HepG2 (cell line): ENCODE measurements around the gene TTYH1. TPM values are rescaled to one million over a fixed set of nuclear protein-coding genes. Genes with fewer than 3 reads are reported as not detected.

Experiments
- ATAC-seq: fragments of 200-7000 bp; cut with Tn5 transposase; 3 replicates; pipeline ENCODE4 v1.9.1; 2020; ENCODE audit warnings: mild to moderate bottlenecking, moderate library complexity
- BruUV-seq: library from RNA; stranded (reverse); fragments of 400-500 nt; replicated peaks from 2 replicates; lab custom pipeline; 2021; lab: Mats Ljungman, UMichigan
- CTCF ChIA-PET: fragments of 300-600 bp; formaldehyde crosslinking; extraction: SDS; loops from one replicate; lab custom pipeline; 2021; ENCODE audit warnings: low total read pairs, inconsistent platforms, low intra/inter-chr PET ratio; lab: Yijun Ruan, JAX
- POLR2A ChIA-PET: fragments of 350-600 bp; sonication (Branson Sonifier 250); formaldehyde crosslinking; loops from one replicate; lab custom pipeline; 2020; ENCODE audit warnings: antibody characterized with exemption, inconsistent platforms; lab: Yijun Ruan, JAX
- DNase-seq: peaks from one replicate; pipeline ENCODE4 v3.0.0-alpha.2; 2015; ENCODE audit warnings: low spot score
- FAIRE-seq: peaks from 3 replicates; lab custom pipeline; 2011; peaks lifted over from hg19 to GRCh38; lab: Jason Lieb, UNC
- H2AFZ ChIP-seq: one replicate; pipeline ENCODE4 v1.6.1; 2011; ENCODE audit warnings: low read length, inconsistent platforms
- H3K27ac ChIP-seq: fragments of 300-600 bp; 3 replicates; pipeline ENCODE4 v1.8.0; 2011; ENCODE audit warnings: mixed run types, mild to moderate bottlenecking, mixed read lengths, low read length, inconsistent platforms; ENCODE audit not compliant: insufficient read depth; ENCODE audit errors: extremely low read length
- H3K27me3 ChIP-seq, 2 experiments: fragments of 200-600 bp in 1 of 2; 2 replicates in 1 of 2; 3 replicates in 1 of 2; pipeline versions ENCODE4 v1.6.0 to v1.8.0; 2011; ENCODE audit warnings: low read length in 2 of 2, mild to moderate bottlenecking in 2 of 2, moderate library complexity in 2 of 2, inconsistent platforms in 1 of 2; ENCODE audit not compliant: insufficient read depth in 2 of 2, control insufficient read depth in 1 of 2
- H3K36me3 ChIP-seq, 2 experiments: fragments of 200-600 bp in 1 of 2; replicated peaks in 1 of 2; 2 replicates in 1 of 2; 3 replicates in 1 of 2; pipeline versions ENCODE4 v1.5.1 to v1.8.0; 2011; ENCODE audit warnings: low read length in 2 of 2, inconsistent platforms in 1 of 2; ENCODE audit not compliant: insufficient read depth in 2 of 2, control insufficient read depth in 1 of 2
- H3K4me1 ChIP-seq: 2 replicates; pipeline ENCODE4 v1.5.1; 2012; ENCODE audit warnings: low read length, inconsistent platforms; ENCODE audit not compliant: insufficient read depth
- H3K4me2 ChIP-seq: 2 replicates; pipeline ENCODE4 v1.6.0; 2011; ENCODE audit warnings: low read depth, low read length, inconsistent platforms
- H3K4me3 ChIP-seq, 3 experiments: fragments of 200-600 bp in 1 of 3; sonication (generic), shearing (Covaris generic) in 1 of 3; replicated peaks in 1 of 3; 2 replicates each; pipeline ENCODE4 v1.5.1; 2011 to 2016; ENCODE audit warnings: low read length in 3 of 3, inconsistent platforms in 2 of 3, low read depth in 2 of 3, mild to moderate bottlenecking in 2 of 3, control low read depth in 1 of 3, mixed read lengths in 1 of 3; ENCODE audit not compliant: insufficient read depth in 1 of 3
- H3K79me2 ChIP-seq: one replicate; pipeline ENCODE4 v1.6.1; 2011; ENCODE audit warnings: low read length, inconsistent platforms; ENCODE audit not compliant: insufficient read depth
- H3K9ac ChIP-seq: 2 replicates; pipeline ENCODE4 v1.6.0; 2011; ENCODE audit warnings: mild to moderate bottlenecking, low read depth, low read length, inconsistent platforms; ENCODE audit not compliant: insufficient read depth
- H3K9me3 ChIP-seq: 2 replicates; pipeline ENCODE4 v1.5.1; 2012; ENCODE audit warnings: mild to moderate bottlenecking, low read length
- H4K20me1 ChIP-seq: 2 replicates; pipeline ENCODE4 v1.6.0; 2011; ENCODE audit warnings: inconsistent platforms, mild to moderate bottlenecking, low read length, moderate library complexity; ENCODE audit not compliant: insufficient read depth
- ARHGAP35 ChIP-seq: sonication (generic); formaldehyde crosslinking; IDR thresholded peaks from 2 replicates; pipeline ENCODE4 v1.9.0; 2022; ENCODE audit warnings: mild to moderate bottlenecking, inconsistent platforms, moderate library complexity, missing genetic modification reagents, borderline replicate concordance
- CENPT ChIP-seq: sonication (generic); formaldehyde crosslinking; IDR thresholded peaks from 2 replicates; pipeline ENCODE4 v1.8.0; 2022; ENCODE audit warnings: low read depth, mild to moderate bottlenecking, moderate library complexity, missing genetic modification reagents
- ESRRA ChIP-seq: sonication (generic); formaldehyde crosslinking; IDR thresholded peaks from 2 replicates; pipeline ENCODE4 v1.5.1; 2020; ENCODE audit warnings: mild to moderate bottlenecking, low read depth, missing genetic modification reagents
- FOXA3 ChIP-seq: IDR thresholded peaks from 2 replicates; pipeline ENCODE4 v1.6.1; 2016; ENCODE audit warnings: missing genetic modification reagents, missing compliant biosample characterization
- NFKB2 ChIP-seq: sonication (generic); formaldehyde crosslinking; IDR thresholded peaks from 2 replicates; pipeline ENCODE4 v1.4.0; 2020; ENCODE audit warnings: missing genetic modification reagents, borderline replicate concordance
- RXRB ChIP-seq: IDR thresholded peaks from 2 replicates; pipeline ENCODE4 v1.6.1; 2016; ENCODE audit warnings: borderline replicate concordance, missing genetic modification reagents, missing compliant biosample characterization
- SNAPC2 ChIP-seq: sonication (generic); formaldehyde crosslinking; IDR thresholded peaks from 2 replicates; pipeline ENCODE4 v1.8.1; 2022; ENCODE audit warnings: mild to moderate bottlenecking, missing genetic modification reagents
- STAT5B ChIP-seq: sonication (generic); formaldehyde crosslinking; IDR thresholded peaks from 2 replicates; pipeline ENCODE4 v1.4.0; 2020; ENCODE audit warnings: missing genetic modification reagents
- ZNF781 ChIP-seq: sonication (generic); formaldehyde crosslinking; IDR thresholded peaks from 2 replicates; pipeline ENCODE4 v1.5.1; 2020; ENCODE audit warnings: borderline replicate concordance, mild to moderate bottlenecking, missing genetic modification reagents; ENCODE audit errors: not compliant biosample characterization
- ZNF790 ChIP-seq: sonication (generic); formaldehyde crosslinking; IDR thresholded peaks from 2 replicates; pipeline ENCODE4 v1.8.0; 2022; ENCODE audit warnings: missing genetic modification reagents, mild to moderate bottlenecking, borderline replicate concordance
- ZNF883 ChIP-seq: sonication (generic); formaldehyde crosslinking; IDR thresholded peaks from 2 replicates; pipeline ENCODE4 v1.5.1; 2020; ENCODE audit warnings: mild to moderate bottlenecking, missing genetic modification reagents; ENCODE audit errors: not compliant biosample characterization
- WGBS: methylation state at CpG from one replicate; pipeline ENCODE4 v1.1.6; 2017; ENCODE audit warnings: low lambda C conversion rate; 5-methylcytosine and 5-hydroxymethylcytosine counted together
- in situ Hi-C: cut with HindIII; loops from 2 replicates; pipeline ENCODE4 v1.10.0; 2017; ENCODE audit warnings: low pct_unique_long_range_greater_than_20kb; ENCODE audit not compliant: extremely low pct_ligation_motif_present
- intact Hi-C: fragments of 100-400 bp; cut with micrococcal nuclease; formaldehyde crosslinking; loops from one replicate; pipeline ENCODE4 v1.10.0; 2022; ENCODE audit not compliant: unreplicated experiment
- polyA plus RNA-seq, 8 experiments: library from polyadenylated mRNA; depleted of rRNA in 3 of 8; stranded (reverse) in 7 of 8; unstranded in 1 of 8; fragments of >200 nt; fragmentation: Illumina TruSeq in 4 of 8; extraction: Trizol in 4 of 8; gene quantifications; 2 replicates each; pipeline versions ENCODE4 v1.2.1 to v1.2.3, GENCODE V29; 2011 to 2016; ENCODE audit warnings: low read depth in 4 of 8, missing spikeins in 1 of 8, mixed read lengths in 1 of 8; ENCODE audit not compliant: insufficient read depth in 1 of 8
- total RNA-seq, 5 experiments: library from RNA; depleted of rRNA; stranded (reverse); fragments of >200 nt; fragmentation: Illumina TruSeq; extraction: Trizol; gene quantifications; 2 replicates each; pipeline ENCODE4 v1.2.3, GENCODE V29; 2016; ENCODE audit warnings: low read depth in 1 of 5
- TF ChIP-seq, protein P1 (sequence below): IDR thresholded peaks from 2 replicates; pipeline ENCODE4 v1.6.1; 2016; ENCODE audit warnings: low read depth, missing genetic modification reagents, missing compliant biosample characterization
- TF ChIP-seq, protein P2 (sequence below): IDR thresholded peaks from 2 replicates; pipeline ENCODE4 v1.6.1; 2016; ENCODE audit warnings: missing biosample characterization, missing genetic modification reagents, low read depth
- TF ChIP-seq, protein P3 (sequence below): sonication (generic); formaldehyde crosslinking; IDR thresholded peaks from 2 replicates; pipeline ENCODE4 v1.5.0; 2020; ENCODE audit warnings: missing genetic modification reagents, mild to moderate bottlenecking, borderline replicate concordance

The TTYH1 gene
- total and polyA plus RNA-seq, 2 of the 13 experiments (the other 11 are each of a cell fraction or from before 2014, with no cell fraction given) = 6.9 to 19.9 TPM

DNA sequence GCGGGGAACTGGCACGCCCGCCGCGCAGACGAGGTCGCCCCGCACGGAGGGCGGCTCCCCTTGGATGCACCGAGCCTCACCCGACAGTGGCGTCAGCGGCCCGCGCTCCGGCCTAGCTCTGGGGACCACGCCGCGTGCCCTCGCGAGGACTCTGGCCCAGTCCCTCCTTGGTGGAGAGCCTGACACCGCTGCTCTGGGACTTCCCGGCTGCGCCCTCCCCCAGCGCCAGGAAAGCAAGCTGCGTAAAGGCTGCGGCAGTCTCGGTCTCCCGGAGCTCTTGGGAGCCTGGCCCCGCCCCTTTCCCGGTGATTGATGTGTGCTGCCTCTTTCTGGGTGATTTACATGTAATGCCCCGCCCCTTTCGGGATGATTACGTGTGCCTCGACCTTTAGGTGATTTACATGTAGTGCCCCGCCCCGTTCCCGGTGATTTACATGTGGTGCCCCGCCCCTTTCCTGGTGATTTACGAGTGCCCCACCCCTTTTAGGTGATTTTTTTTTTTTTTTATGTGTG lies 48.3 kb downstream of the TTYH1 start, which contains the start of gene LENG9:
TSS of gene LENG9 (minus strand) at position 248 of the 513 bp plus-strand sequence. CDS start 252 bp downstream, outside the sequence.
- peaks cover 6% of the 10 kb centered on the region; the same call in 1 of the 2 replicates for H4K20me1 ChIP-seq
- 1% methylated on average over 13 of the region's 41 CpGs for WGBS
- intact Hi-C loops (loop anchor here (2.0 kb wide), 1 partner anchor 15 kb away; the partner anchor contains the start of gene LENG8), in situ Hi-C loops (no loop called here)
- peak within 1 kb of the TSS; percentile 72 to 80 (median 77) for H3K4me3 ChIP-seq
- no peak within 1 kb of the TSS for H2AFZ ChIP-seq
- H3K79me2 ChIP-seq = peaks cover 12% of the 10 kb centered on the region
- peak; percentile 74 for ATAC-seq
- H3K4me1 ChIP-seq = peaks cover 21% of the 10 kb centered on the region
- no peaks in the 10 kb centered on the region for H3K9me3 ChIP-seq
- peaks cover 10 to 21% of the 10 kb centered on the region in 2 experiments for H3K36me3 ChIP-seq
- peak; percentile 98 for DNase-seq
- FAIRE-seq = peak; percentile 87
- peak within 1 kb of the TSS; percentile 91 for H3K9ac ChIP-seq
- no peaks in the 10 kb centered on the region for H3K27me3 ChIP-seq
- peak within 1 kb of the TSS; percentile 96 for H3K27ac ChIP-seq
- ChIA-PET CTCF (no interaction called here), POLR2A (interaction anchor here (0.9 to 3.5 kb wide), 9 partner anchors 9 to 326 kb away, joined by 3 to 67 read pairs (median 10); partner anchors contain the start of genes CDC42EP5, CNOT3, LENG8 and MBOAT7)
- H3K4me2 ChIP-seq = peak within 1 kb of the TSS; percentile 94
- no TSS peak for BruUV-seq
- TF ChIP-seq ZNF883 (CRISPR knock-in tag) (no peak), ZNF790 (CRISPR knock-in tag) (no peak), ESRRA (CRISPR knock-in tag) (no peak; the same call in 1 of the 2 replicates), RXRB (CRISPR knock-in tag) (peak; percentile 46), STAT5B (CRISPR knock-in tag) (0 out of 2 replicates have a peak, but pooled peaks have one; percentile 29), ARHGAP35 (CRISPR knock-in tag) (no peak), FOXA3 (CRISPR knock-in tag) (peak; percentile 57), ZNF781 (no peak), NFKB2 (CRISPR knock-in tag) (no peak), CENPT (no peak), SNAPC2 (CRISPR knock-in tag) (no peak)
- TF ChIP-seq, protein P1, sequence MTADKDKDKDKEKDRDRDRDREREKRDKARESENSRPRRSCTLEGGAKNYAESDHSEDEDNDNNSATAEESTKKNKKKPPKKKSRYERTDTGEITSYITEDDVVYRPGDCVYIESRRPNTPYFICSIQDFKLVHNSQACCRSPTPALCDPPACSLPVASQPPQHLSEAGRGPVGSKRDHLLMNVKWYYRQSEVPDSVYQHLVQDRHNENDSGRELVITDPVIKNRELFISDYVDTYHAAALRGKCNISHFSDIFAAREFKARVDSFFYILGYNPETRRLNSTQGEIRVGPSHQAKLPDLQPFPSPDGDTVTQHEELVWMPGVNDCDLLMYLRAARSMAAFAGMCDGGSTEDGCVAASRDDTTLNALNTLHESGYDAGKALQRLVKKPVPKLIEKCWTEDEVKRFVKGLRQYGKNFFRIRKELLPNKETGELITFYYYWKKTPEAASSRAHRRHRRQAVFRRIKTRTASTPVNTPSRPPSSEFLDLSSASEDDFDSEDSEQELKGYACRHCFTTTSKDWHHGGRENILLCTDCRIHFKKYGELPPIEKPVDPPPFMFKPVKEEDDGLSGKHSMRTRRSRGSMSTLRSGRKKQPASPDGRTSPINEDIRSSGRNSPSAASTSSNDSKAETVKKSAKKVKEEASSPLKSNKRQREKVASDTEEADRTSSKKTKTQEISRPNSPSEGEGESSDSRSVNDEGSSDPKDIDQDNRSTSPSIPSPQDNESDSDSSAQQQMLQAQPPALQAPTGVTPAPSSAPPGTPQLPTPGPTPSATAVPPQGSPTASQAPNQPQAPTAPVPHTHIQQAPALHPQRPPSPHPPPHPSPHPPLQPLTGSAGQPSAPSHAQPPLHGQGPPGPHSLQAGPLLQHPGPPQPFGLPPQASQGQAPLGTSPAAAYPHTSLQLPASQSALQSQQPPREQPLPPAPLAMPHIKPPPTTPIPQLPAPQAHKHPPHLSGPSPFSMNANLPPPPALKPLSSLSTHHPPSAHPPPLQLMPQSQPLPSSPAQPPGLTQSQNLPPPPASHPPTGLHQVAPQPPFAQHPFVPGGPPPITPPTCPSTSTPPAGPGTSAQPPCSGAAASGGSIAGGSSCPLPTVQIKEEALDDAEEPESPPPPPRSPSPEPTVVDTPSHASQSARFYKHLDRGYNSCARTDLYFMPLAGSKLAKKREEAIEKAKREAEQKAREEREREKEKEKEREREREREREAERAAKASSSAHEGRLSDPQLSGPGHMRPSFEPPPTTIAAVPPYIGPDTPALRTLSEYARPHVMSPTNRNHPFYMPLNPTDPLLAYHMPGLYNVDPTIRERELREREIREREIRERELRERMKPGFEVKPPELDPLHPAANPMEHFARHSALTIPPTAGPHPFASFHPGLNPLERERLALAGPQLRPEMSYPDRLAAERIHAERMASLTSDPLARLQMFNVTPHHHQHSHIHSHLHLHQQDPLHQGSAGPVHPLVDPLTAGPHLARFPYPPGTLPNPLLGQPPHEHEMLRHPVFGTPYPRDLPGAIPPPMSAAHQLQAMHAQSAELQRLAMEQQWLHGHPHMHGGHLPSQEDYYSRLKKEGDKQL = no peak
- TF ChIP-seq, protein P2, sequence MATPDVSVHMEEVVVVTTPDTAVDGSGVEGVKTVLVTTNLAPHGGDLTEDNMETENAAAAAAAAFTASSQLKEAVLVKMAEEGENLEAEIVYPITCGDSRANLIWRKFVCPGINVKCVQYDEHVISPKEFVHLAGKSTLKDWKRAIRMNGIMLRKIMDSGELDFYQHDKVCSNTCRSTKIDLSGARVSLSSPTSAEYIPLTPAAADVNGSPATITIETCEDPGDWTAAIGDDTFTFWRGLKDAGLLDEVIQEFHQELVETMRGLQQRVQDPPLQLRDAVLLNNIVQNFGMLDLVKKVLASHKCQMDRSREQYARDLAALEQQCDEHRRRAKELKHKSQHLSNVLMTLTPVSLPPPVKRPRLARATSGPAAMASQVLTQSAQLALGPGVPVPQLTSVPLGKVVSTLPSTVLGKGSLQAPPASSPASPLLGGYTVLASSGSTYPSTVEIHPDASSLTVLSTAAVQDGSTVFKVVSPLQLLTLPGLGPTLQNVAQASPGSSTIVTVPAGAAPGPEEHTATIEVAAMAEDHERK (CRISPR knock-in tag) = no peak; the same call in 1 of the 2 replicates
- TF ChIP-seq, protein P3, sequence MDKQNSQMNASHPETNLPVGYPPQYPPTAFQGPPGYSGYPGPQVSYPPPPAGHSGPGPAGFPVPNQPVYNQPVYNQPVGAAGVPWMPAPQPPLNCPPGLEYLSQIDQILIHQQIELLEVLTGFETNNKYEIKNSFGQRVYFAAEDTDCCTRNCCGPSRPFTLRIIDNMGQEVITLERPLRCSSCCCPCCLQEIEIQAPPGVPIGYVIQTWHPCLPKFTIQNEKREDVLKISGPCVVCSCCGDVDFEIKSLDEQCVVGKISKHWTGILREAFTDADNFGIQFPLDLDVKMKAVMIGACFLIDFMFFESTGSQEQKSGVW (CRISPR knock-in tag) = no peak
